Lung (tissue), 12 donors: ENCODE data around the gene PARP14. TPM values are rescaled to one million over a fixed set of nuclear protein-coding genes. Genes with fewer than 3 reads are reported as not detected.

Experiments used
- ATAC-seq: fragments of 200-7000 bp; cut with Tn5 transposase; one replicate; pipeline ENCODE4 v1.9.1; 2020; ENCODE audit warnings: moderate number of reproducible peaks; ENCODE audit not compliant: insufficient read depth, low FRiP score
- DNase-seq, 3 donors: peaks; one replicate each; pipeline ENCODE4 v3.0.0-alpha.2; 2013 to 2017
- H3K27ac ChIP-seq, 2 donors: one replicate each; pipeline ENCODE4 v1.5.1; 2013; ENCODE audit warnings: mild to moderate bottlenecking in 2 of 2, moderate library complexity in 2 of 2, control low read depth in 1 of 2, inconsistent platforms in 1 of 2, low read depth in 1 of 2, low read length in 1 of 2
- H3K27me3 ChIP-seq, 3 donors: one replicate each; pipeline ENCODE4 v1.5.1; 2013; ENCODE audit warnings: low read length in 2 of 3; ENCODE audit not compliant: control insufficient read depth in 3 of 3, insufficient read depth in 3 of 3
- H3K36me3 ChIP-seq, 4 donors: one replicate each; pipeline ENCODE4 v1.5.1; 2013; ENCODE audit warnings: low read length in 4 of 4, mild to moderate bottlenecking in 1 of 4, moderate library complexity in 1 of 4; ENCODE audit not compliant: control insufficient read depth in 4 of 4, insufficient read depth in 4 of 4
- H3K4me1 ChIP-seq, 5 donors: one replicate each; pipeline ENCODE4 v1.5.1; 2013; ENCODE audit warnings: low read length in 5 of 5, mild to moderate bottlenecking in 2 of 5, moderate library complexity in 1 of 5; ENCODE audit not compliant: control insufficient read depth in 5 of 5, insufficient read depth in 5 of 5
- H3K4me3 ChIP-seq: one replicate; pipeline ENCODE4 v1.5.1; 2013; ENCODE audit warnings: mild to moderate bottlenecking, control low read depth, moderate library complexity
- H3K9ac ChIP-seq, 2 donors: one replicate each; pipeline ENCODE4 v1.5.1; 2013; ENCODE audit warnings: low read length in 2 of 2, control low read depth in 1 of 2; ENCODE audit not compliant: insufficient read depth in 1 of 2
- H3K9me3 ChIP-seq, 4 donors: one replicate each; pipeline ENCODE4 v1.5.1; 2013; ENCODE audit warnings: low read length in 3 of 4, mild to moderate bottlenecking in 1 of 4, moderate library complexity in 1 of 4; ENCODE audit not compliant: control insufficient read depth in 4 of 4, insufficient read depth in 3 of 4
- CTCF ChIP-seq: IDR thresholded peaks from 2 replicates; pipeline ENCODE4 v1.5.1; 2012; ENCODE audit warnings: mild to moderate bottlenecking; ENCODE audit errors: control extremely low read depth, extremely low read depth
- WGBS, 2 donors: extraction: QIAGEN DNeasy Blood & Tissue Kit; methylation state at CpG; one replicate each; pipeline ENCODE4 v1.1.7; 2013; 5-methylcytosine and 5-hydroxymethylcytosine counted together
- polyA plus RNA-seq, 2 donors: library from polyadenylated mRNA; stranded (reverse); fragments of 200-250 nt; gene quantifications; one replicate each; pipeline ENCODE4 v1.2.1, GENCODE V29; 2013
- total RNA-seq, 2 donors: library from RNA; depleted of rRNA in 1 of 2; stranded (reverse); fragments of >200 nt in 1 of 2; gene quantifications; one replicate each; pipeline ENCODE4 v1.2.1, GENCODE V29; 2014 to 2021
- donor health status: control.
- donor health status: control.
- donor health status: Bipolar disorder and iron deficiency.
- donor health status: healthy.
- donor health status: DM: yes; HTN: yes; CAD: no.

PARP14 gene
- total and polyA plus RNA-seq, 4 donors: 25.6 to 118 (median 54.1) TPM

GRCh38 chr3:122692674-122693073 is 12.0 kb downstream of the PARP14 start:
- no peaks in the 10 kb centered on the region for H3K9me3 ChIP-seq
- DNase-seq (no peak), ATAC-seq (no peak)
- TF ChIP-seq CTCF: no peak
- no peaks in the 10 kb centered on the region for H3K27me3 ChIP-seq
- H3K27ac ChIP-seq: no peak overlapping the region
- 62 to 89% methylated on average over 3 of the region's 3 CpGs for WGBS, 2 donors
- no peak overlapping the region for H3K9ac ChIP-seq
- H3K4me1 ChIP-seq: no peaks in the 10 kb centered on the region
- H3K4me3 ChIP-seq: no peak overlapping the region
- peaks cover 11 to 45% (median 30%) of the 10 kb centered on the region in 4 donors for H3K36me3 ChIP-seq

GRCh38 chr3:122694966-122695365 is 14.3 kb downstream of the PARP14 start:
- TF ChIP-seq CTCF: no peak
- Histone ChIP-seq H3K9me3 (no peaks in the 10 kb centered on the region), H3K36me3 (peaks cover 20 to 53% (median 37%) of the 10 kb centered on the region in 4 donors), H3K4me1 (no peaks in the 10 kb centered on the region), H3K4me3 (no peak overlapping the region), H3K27me3 (no peaks in the 10 kb centered on the region), H3K9ac (no peak overlapping the region), H3K27ac (no peak overlapping the region)
- WGBS, 2 donors: 69 to 87% methylated on average over 7 of the region's 7 CpGs
- no peak for ATAC-seq
- DNase-seq: no peak

- Histone ChIP-seq H3K27ac (peak overlapping the region in 1 of 2 donors; percentile 22), H3K27me3 (no peaks in the 10 kb centered on the region), H3K4me1 (no peaks in the 10 kb centered on the region), H3K36me3 (peaks cover 21 to 57% (median 39%) of the 10 kb centered on the region in 4 donors), H3K4me3 (no peak overlapping the region), H3K9ac (no peak overlapping the region), H3K9me3 (peaks cover 0 to 1% (median 0%) of the 10 kb centered on the region in 4 donors)
- no peak for TF ChIP-seq CTCF
- DNase-seq: no peak
- no peak for ATAC-seq
Observed at GRCh38 chr3:122695927-122696561, 15.4 kb downstream of the PARP14 start.
